HG03064 (cell line): ENCODE results near the gene GSTM2.

Experiments used
- ATAC-seq: cut with Tn5 transposase; IDR thresholded peaks from one replicate; pipeline ENCODE4 v1.9.1; 2021; ENCODE audit warnings: low read depth; ENCODE audit not compliant: unreplicated experiment

Gene GSTM2

DNA sequence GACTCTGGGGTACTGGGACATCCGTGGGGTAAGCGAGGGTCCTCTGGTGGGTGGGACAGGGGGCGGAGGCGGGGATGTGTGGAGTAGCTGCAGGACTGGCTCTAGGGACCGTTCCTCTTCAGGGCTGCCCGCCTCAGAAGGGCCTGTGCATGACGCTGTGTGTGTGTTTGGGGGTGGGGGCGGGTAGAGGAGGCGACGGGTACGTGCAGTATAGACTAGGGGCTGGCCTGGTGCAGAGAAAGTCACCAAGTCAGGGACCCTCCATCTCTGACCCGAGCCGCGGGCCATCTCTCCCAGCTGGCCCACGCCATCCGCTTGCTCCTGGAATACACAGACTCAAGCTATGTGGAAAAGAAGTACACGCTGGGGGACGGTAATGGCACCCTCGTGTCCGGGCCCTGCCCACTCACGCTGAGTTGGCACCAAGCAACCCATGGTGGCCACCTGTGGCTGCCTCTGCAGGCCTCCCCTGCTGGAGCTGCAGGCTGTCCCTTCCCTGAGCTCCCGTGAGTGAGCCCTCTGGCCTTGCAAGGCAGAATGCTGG is 44.5 kb downstream of the GSTM2 start:
- ATAC-seq, result no peak

GRCh38 chr1:109713636-109714035 is 45.8 kb downstream of the GSTM2 start:
- no peak for ATAC-seq

DNA sequence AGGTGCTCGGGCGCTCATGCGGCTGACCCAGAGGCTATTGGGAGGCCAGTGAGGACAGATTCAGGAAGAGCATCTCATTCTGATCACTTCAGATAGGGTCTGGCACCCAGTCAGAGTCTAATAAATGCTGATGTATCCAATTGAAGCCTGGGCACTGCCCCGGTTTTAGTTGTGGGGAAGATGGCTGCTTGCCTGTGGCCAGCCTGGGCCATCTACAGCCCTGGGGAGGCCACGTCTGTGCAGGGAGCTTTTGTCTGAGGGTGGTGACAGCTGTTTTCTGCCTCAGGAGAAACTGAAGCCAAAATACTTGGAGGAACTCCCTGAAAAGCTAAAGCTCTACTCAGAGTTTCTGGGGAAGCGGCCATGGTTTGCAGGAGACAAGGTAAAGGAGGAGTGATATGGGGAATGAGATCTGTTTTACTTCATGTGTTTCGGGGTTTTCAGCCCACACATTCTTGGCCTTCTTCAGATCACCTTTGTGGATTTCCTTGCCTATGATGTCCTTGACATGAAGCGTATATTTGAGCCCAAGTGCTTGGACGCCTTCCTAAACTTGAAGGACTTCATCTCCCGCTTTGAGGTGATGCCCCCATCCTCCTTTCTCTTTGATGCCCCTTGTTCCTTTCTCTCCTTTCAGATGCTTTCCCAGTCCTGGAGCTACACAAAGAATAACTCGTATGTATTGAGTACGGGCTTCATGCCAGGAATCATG is 47.0 kb downstream of the GSTM2 start:
- no peak for ATAC-seq

GRCh38 chr1:109716121-109716520 is 48.3 kb downstream of the GSTM2 start:
- ATAC-seq, result no peak

DNA sequence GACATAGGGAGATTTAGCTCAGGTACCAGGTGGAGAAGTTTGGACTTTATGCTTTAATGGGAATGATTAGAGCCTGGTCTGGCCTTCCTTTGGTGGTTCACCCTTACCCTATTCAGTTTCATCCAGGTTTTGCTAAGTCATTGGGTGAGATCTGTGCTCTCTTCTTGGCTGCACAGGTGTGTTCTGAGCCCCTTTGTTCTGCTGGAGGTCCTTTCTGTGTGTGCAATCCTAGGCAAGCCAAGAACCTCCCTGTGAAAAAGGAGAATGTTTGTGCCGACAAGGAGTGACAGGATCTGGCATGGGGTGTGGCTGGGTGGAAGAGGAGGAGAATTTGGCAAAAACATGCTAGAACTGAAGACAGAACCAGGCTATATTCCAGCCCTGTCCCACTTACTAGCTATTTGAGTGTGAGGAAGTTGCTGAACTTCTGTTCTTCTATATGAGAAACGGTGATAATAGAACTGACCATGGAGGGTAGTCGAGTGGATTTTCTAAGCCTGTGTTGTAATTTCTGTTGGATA is 48.8 kb downstream of the GSTM2 start:
- no peak for ATAC-seq

GRCh38 chr1:109717729-109718128 is 49.9 kb downstream of the GSTM2 start:
- no peak for ATAC-seq

DNA sequence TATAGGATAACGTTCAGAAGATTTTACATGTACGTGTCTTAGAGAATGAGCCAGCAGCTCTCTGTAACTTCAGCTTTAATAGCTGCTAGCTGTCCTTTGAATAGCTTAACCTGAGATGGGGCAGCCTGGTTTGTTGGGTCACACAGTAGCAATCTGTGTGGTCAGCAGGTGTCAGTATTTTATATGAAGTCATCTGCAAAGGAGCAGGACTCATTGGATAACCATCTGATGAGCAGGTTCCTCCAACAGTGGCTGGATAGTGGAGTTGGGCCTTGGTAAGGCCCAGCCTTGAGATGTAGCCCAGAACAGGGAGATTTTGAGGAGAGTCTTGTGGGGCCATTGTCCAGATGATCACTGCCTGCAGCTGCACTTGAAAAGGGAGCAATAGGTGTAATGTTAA is 50.6 kb downstream of the GSTM2 start:
- ATAC-seq, result no peak

- ATAC-seq, result no peak
Observed at GRCh38 chr1:109719337-109719837, 51.5 kb downstream of the GSTM2 start.

DNA sequence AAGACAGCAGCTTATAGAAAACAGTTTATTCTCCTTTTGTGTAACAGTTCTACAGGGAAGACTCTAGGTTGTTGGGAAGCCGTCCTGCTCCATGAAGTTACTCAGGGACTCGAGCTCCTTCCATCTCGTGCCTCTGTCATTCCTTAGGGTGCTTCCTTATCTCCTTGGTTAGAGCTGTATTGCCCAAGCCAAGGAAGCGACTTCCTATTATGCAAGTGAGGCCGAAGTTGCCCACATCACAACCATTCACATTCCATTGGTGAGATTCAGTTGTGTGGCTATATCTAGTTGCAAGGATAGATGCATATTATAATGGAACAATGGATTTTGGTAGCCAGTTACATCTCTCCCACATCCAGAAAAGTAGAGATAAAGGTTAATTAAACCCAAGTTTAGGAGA is 53.2 kb downstream of the GSTM2 start:
- ATAC-seq, result no peak

DNA sequence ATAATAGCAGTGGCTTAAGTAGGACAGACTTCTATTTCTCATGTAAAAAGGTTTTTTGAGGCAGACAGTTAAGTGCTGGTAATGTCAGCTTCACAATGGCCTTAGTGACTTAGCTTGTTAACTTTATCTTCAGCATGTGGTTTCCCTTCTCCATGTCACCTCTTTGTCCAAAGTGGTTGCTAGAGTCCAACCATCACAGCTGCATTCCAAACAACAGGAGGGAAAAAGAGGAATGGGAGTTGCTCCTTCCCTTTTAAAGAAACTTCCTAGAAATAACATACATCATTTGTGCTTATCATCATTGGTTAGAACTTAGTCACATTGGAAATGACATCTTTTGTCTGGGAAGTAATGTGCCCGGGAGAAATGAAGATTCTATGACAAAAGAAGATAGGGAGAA is 54.1 kb downstream of the GSTM2 start:
- ATAC-seq, result no peak

GRCh38 chr1:109722908-109723691 is 55.2 kb downstream of the GSTM2 start:
- ATAC-seq, result no peak
